HG03025 (cell line): ENCODE measurements around the gene IL3RA.
"Not testable (repeated sequence)": the region's sequence is repeated elsewhere in the genome, so short reads cannot be mapped to it uniquely, and the experiment has no call there.

Experiments
- ATAC-seq: cut with Tn5 transposase; IDR thresholded peaks from one replicate; pipeline ENCODE4 v1.9.1; 2021; ENCODE audit warnings: mild to moderate bottlenecking, moderate library complexity; ENCODE audit not compliant: unreplicated experiment, low FRiP score

The IL3RA gene

GRCh38 chrX:1336331-1336943 lies at the start of gene IL3RA:
TSS of gene IL3RA (plus strand) at chrX:1336785. CDS start at chrX:1341766, 4,981 bp downstream.
- no peak for ATAC-seq

GRCh38 chrX:1289535-1289934 lies 47.0 kb upstream of the IL3RA start:
- ATAC-seq = no peak

GRCh38 chrX:1291110-1291740 lies 45.4 kb upstream of the IL3RA start:
- no peak for ATAC-seq

GRCh38 chrX:1292575-1293290 lies 43.9 kb upstream of the IL3RA start:
- no peak for ATAC-seq

- no peak for ATAC-seq
Measured at GRCh38 chrX:1294301-1295067, 42.1 kb upstream of the IL3RA start.

- ATAC-seq = no peak
Measured at GRCh38 chrX:1295550-1295949, 41.0 kb upstream of the IL3RA start.

- not testable (repeated sequence) for ATAC-seq
Measured at GRCh38 chrX:1297591-1297990, 39.0 kb upstream of the IL3RA start.

- ATAC-seq = no peak
Measured at GRCh38 chrX:1300449-1300848, 36.1 kb upstream of the IL3RA start.

GRCh38 chrX:1305411-1305810 lies 31.2 kb upstream of the IL3RA start:
- ATAC-seq = no peak

- no peak for ATAC-seq
Measured at GRCh38 chrX:1306909-1307625, 29.5 kb upstream of the IL3RA start.

- no peak for ATAC-seq
Measured at GRCh38 chrX:1307626-1308340, 28.8 kb upstream of the IL3RA start.

- no peak for ATAC-seq
Measured at GRCh38 chrX:1308476-1308875, 28.1 kb upstream of the IL3RA start.

GRCh38 chrX:1308917-1309316 lies 27.7 kb upstream of the IL3RA start:
- not testable (repeated sequence) for ATAC-seq

- ATAC-seq = no peak
Measured at GRCh38 chrX:1313788-1314187, 22.8 kb upstream of the IL3RA start.

- no peak for ATAC-seq
Measured at GRCh38 chrX:1316527-1316926, 20.1 kb upstream of the IL3RA start.

GRCh38 chrX:1321674-1322073 lies 14.9 kb upstream of the IL3RA start:
- ATAC-seq = no peak

GRCh38 chrX:1322393-1322792 lies 14.2 kb upstream of the IL3RA start:
- ATAC-seq = no peak

GRCh38 chrX:1323315-1323714 lies 13.3 kb upstream of the IL3RA start:
- no peak for ATAC-seq

GRCh38 chrX:1325515-1326116 lies 11.0 kb upstream of the IL3RA start:
- ATAC-seq = no peak
